Measurements from ENCODE around the gene C9orf40. TPM values are rescaled to one million over a fixed set of nuclear protein-coding genes. Genes with fewer than 3 reads are reported as not detected.

Gene C9orf40
- total RNA-seq, 1 experiment from 2014 or later, result 10.3 TPM

GRCh38 chr9:75000835-75001234, 48.1 kb upstream of the C9orf40 start:
- H3K14ac ChIP-seq (ENCODE audit: insufficient read depth, low read length), result no peak overlapping the region
- Mint-ChIP-seq H3K27me3 (ENCODE audit: low read depth) (no peaks in the 10 kb centered on the region), H3K36me3 (ENCODE audit: insufficient read depth in 1 of 3, low read depth in 3 of 3) (peaks cover 2 to 27% (median 26%) of the 10 kb centered on the region in 3 experiments; a peak in 6 of 7 replicates), H3K9me3 (no peaks in the 10 kb centered on the region), H3K27ac (no peak overlapping the region), H3K4me3 (no peak overlapping the region), H3K4me1 (0 out of 4 replicates have a peak, but pooled peaks cover 0 to 2% of the 10 kb centered on the region in 2 experiments)
- no peak overlapping the region for H2BK5ac ChIP-seq (ENCODE audit: insufficient read length, low read length)
- H2BK15ac ChIP-seq (ENCODE audit: low read depth, low read length), result no peak overlapping the region
- no CpG with 5 or more reads among the region's 2 CpGs for WGBS (ENCODE audit: extremely low coverage, insufficient read length, low lambda C conversion rate)
- no peak overlapping the region for H2BK20ac ChIP-seq (ENCODE audit: low read depth, low read length, poor library complexity, severe bottlenecking)
- H4K20me1 ChIP-seq (ENCODE audit: control insufficient read depth, insufficient read depth, insufficient read length), result no peaks in the 10 kb centered on the region
- no peaks in the 10 kb centered on the region for H3K27me3 ChIP-seq (ENCODE audit: insufficient read depth, low read length)
- no peak overlapping the region for H2BK120ac ChIP-seq (ENCODE audit: low read depth, low read length, poor library complexity, severe bottlenecking)
- TF ChIP-seq, protein P1, sequence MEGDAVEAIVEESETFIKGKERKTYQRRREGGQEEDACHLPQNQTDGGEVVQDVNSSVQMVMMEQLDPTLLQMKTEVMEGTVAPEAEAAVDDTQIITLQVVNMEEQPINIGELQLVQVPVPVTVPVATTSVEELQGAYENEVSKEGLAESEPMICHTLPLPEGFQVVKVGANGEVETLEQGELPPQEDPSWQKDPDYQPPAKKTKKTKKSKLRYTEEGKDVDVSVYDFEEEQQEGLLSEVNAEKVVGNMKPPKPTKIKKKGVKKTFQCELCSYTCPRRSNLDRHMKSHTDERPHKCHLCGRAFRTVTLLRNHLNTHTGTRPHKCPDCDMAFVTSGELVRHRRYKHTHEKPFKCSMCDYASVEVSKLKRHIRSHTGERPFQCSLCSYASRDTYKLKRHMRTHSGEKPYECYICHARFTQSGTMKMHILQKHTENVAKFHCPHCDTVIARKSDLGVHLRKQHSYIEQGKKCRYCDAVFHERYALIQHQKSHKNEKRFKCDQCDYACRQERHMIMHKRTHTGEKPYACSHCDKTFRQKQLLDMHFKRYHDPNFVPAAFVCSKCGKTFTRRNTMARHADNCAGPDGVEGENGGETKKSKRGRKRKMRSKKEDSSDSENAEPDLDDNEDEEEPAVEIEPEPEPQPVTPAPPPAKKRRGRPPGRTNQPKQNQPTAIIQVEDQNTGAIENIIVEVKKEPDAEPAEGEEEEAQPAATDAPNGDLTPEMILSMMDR (conservative IDR thresholded peaks at IDR 0.05), result no peak
- no peaks in the 10 kb centered on the region for H3K79me2 ChIP-seq (ENCODE audit: insufficient read depth, low read length)
- no peak overlapping the region for H3K9ac ChIP-seq (ENCODE audit: extremely low read depth, insufficient read length, low read length)
- no peaks in the 10 kb centered on the region for H3K4me1 ChIP-seq (ENCODE audit: insufficient read depth, low read length)
- no peak for DNase-seq
- no peaks in the 10 kb centered on the region for H3K9me3 ChIP-seq (ENCODE audit: control insufficient read depth, low read depth, low read length)
- H3K4me2 ChIP-seq (ENCODE audit: insufficient read depth, insufficient read length, low read length), result no peak overlapping the region
- no peak overlapping the region for H3K27ac ChIP-seq (ENCODE audit: insufficient read length, low read depth, low read length)
- no peak overlapping the region for H4K5ac ChIP-seq (ENCODE audit: insufficient read length, low read depth, low read length)
- no peak overlapping the region for H4K91ac ChIP-seq (ENCODE audit: insufficient read length, low read depth, low read length)
- H3K23me2 ChIP-seq (ENCODE audit: insufficient read length, low read depth, low read length, poor library complexity, severe bottlenecking), result no peaks in the 10 kb centered on the region
- no peak overlapping the region for H3T11ph ChIP-seq (ENCODE audit: low read length)
- no peak overlapping the region for H4K8ac ChIP-seq (replicated peaks; ENCODE audit: insufficient read length, low read depth, low read length)
- H3K79me1 ChIP-seq (ENCODE audit: insufficient read depth, low read depth, low read length, poor library complexity, severe bottlenecking), result no peaks in the 10 kb centered on the region
- H3K4ac ChIP-seq (ENCODE audit: low read depth, low read length), result no peak overlapping the region
- H2AFZ ChIP-seq (ENCODE audit: low read length), result no peak overlapping the region
- no peak overlapping the region for H3K23ac ChIP-seq (ENCODE audit: insufficient read length, low read depth, low read length)
- no peak overlapping the region for H3K18ac ChIP-seq (ENCODE audit: insufficient read length, low read depth, low read length)
- H2BK12ac ChIP-seq (ENCODE audit: insufficient read length, low read depth, low read length), result no peak overlapping the region
- no peak overlapping the region for H3K56ac ChIP-seq (ENCODE audit: insufficient read length, low read depth, low read length)
- H2AK5ac ChIP-seq (ENCODE audit: insufficient read length, low read length), result no peak overlapping the region

Measured in H9 (cell line).